HepG2 (cell line): ENCODE data around the gene SRP9. TPM values are rescaled to one million over a fixed set of nuclear protein-coding genes. Genes with fewer than 3 reads are reported as not detected.
"Not testable (repeated sequence)": the region's sequence is repeated elsewhere in the genome, so short reads cannot be mapped to it uniquely, and the experiment has no call there.

ENCODE experiments used
- ATAC-seq: fragments of 200-7000 bp; cut with Tn5 transposase; 3 replicates; pipeline ENCODE4 v1.9.1; 2020; ENCODE audit warnings: mild to moderate bottlenecking, moderate library complexity
- BruUV-seq: library from RNA; stranded (reverse); fragments of 400-500 nt; replicated peaks from 2 replicates; lab custom pipeline; 2021; lab: Mats Ljungman, UMichigan
- CTCF ChIA-PET: fragments of 300-600 bp; formaldehyde crosslinking; extraction: SDS; loops from one replicate; lab custom pipeline; 2021; ENCODE audit warnings: low total read pairs, inconsistent platforms, low intra/inter-chr PET ratio; lab: Yijun Ruan, JAX
- POLR2A ChIA-PET: fragments of 350-600 bp; sonication (Branson Sonifier 250); formaldehyde crosslinking; loops from one replicate; lab custom pipeline; 2020; ENCODE audit warnings: antibody characterized with exemption, inconsistent platforms; lab: Yijun Ruan, JAX
- DNase-seq: peaks from one replicate; pipeline ENCODE4 v3.0.0-alpha.2; 2015; ENCODE audit warnings: low spot score
- FAIRE-seq: peaks from 3 replicates; lab custom pipeline; 2011; peaks lifted over from hg19 to GRCh38; lab: Jason Lieb, UNC
- H2AFZ ChIP-seq: one replicate; pipeline ENCODE4 v1.6.1; 2011; ENCODE audit warnings: low read length, inconsistent platforms
- H3K27ac ChIP-seq: fragments of 300-600 bp; 3 replicates; pipeline ENCODE4 v1.8.0; 2011; ENCODE audit warnings: mixed run types, mild to moderate bottlenecking, mixed read lengths, low read length, inconsistent platforms; ENCODE audit not compliant: insufficient read depth; ENCODE audit errors: extremely low read length
- H3K27me3 ChIP-seq, 2 experiments: fragments of 200-600 bp in 1 of 2; 2 replicates in 1 of 2; 3 replicates in 1 of 2; pipeline versions ENCODE4 v1.6.0 to v1.8.0; 2011; ENCODE audit warnings: low read length in 2 of 2, mild to moderate bottlenecking in 2 of 2, moderate library complexity in 2 of 2, inconsistent platforms in 1 of 2; ENCODE audit not compliant: insufficient read depth in 2 of 2, control insufficient read depth in 1 of 2
- H3K36me3 ChIP-seq, 2 experiments: fragments of 200-600 bp in 1 of 2; replicated peaks in 1 of 2; 2 replicates in 1 of 2; 3 replicates in 1 of 2; pipeline versions ENCODE4 v1.5.1 to v1.8.0; 2011; ENCODE audit warnings: low read length in 2 of 2, inconsistent platforms in 1 of 2; ENCODE audit not compliant: insufficient read depth in 2 of 2, control insufficient read depth in 1 of 2
- H3K4me1 ChIP-seq: 2 replicates; pipeline ENCODE4 v1.5.1; 2012; ENCODE audit warnings: low read length, inconsistent platforms; ENCODE audit not compliant: insufficient read depth
- H3K4me2 ChIP-seq: 2 replicates; pipeline ENCODE4 v1.6.0; 2011; ENCODE audit warnings: low read depth, low read length, inconsistent platforms
- H3K4me3 ChIP-seq, 3 experiments: fragments of 200-600 bp in 1 of 3; sonication (generic), shearing (Covaris generic) in 1 of 3; replicated peaks in 1 of 3; 2 replicates each; pipeline ENCODE4 v1.5.1; 2011 to 2016; ENCODE audit warnings: low read length in 3 of 3, inconsistent platforms in 2 of 3, low read depth in 2 of 3, mild to moderate bottlenecking in 2 of 3, control low read depth in 1 of 3, mixed read lengths in 1 of 3; ENCODE audit not compliant: insufficient read depth in 1 of 3
- H3K79me2 ChIP-seq: one replicate; pipeline ENCODE4 v1.6.1; 2011; ENCODE audit warnings: low read length, inconsistent platforms; ENCODE audit not compliant: insufficient read depth
- H3K9ac ChIP-seq: 2 replicates; pipeline ENCODE4 v1.6.0; 2011; ENCODE audit warnings: mild to moderate bottlenecking, low read depth, low read length, inconsistent platforms; ENCODE audit not compliant: insufficient read depth
- H3K9me3 ChIP-seq: 2 replicates; pipeline ENCODE4 v1.5.1; 2012; ENCODE audit warnings: mild to moderate bottlenecking, low read length
- H4K20me1 ChIP-seq: 2 replicates; pipeline ENCODE4 v1.6.0; 2011; ENCODE audit warnings: inconsistent platforms, mild to moderate bottlenecking, low read length, moderate library complexity; ENCODE audit not compliant: insufficient read depth
- ATF5 ChIP-seq: sonication (generic); formaldehyde crosslinking; IDR thresholded peaks from 2 replicates; pipeline ENCODE4 v1.4.0; 2020; ENCODE audit warnings: mild to moderate bottlenecking, low read depth, missing genetic modification reagents
- DMTF1 ChIP-seq: sonication (generic); formaldehyde crosslinking; IDR thresholded peaks from 2 replicates; pipeline ENCODE4 v1.4.0; 2020; ENCODE audit warnings: mild to moderate bottlenecking, missing genetic modification reagents
- ELF1 ChIP-seq: sonication (generic); formaldehyde crosslinking; IDR thresholded peaks from 2 replicates; pipeline ENCODE4 v1.4.0; 2020; ENCODE audit warnings: missing genetic modification reagents
- HINFP ChIP-seq: sonication (generic); formaldehyde crosslinking; IDR thresholded peaks from 2 replicates; pipeline ENCODE4 v1.4.0; 2020; ENCODE audit warnings: low read depth, mild to moderate bottlenecking, missing genetic modification reagents
- MTA1 ChIP-seq: sonication (generic); formaldehyde crosslinking; IDR thresholded peaks from 2 replicates; pipeline ENCODE4 v1.4.0; 2020; ENCODE audit warnings: missing genetic modification reagents, mild to moderate bottlenecking, borderline replicate concordance
- NPAS2 ChIP-seq: sonication (generic); formaldehyde crosslinking; IDR thresholded peaks from 2 replicates; pipeline ENCODE4 v1.8.0; 2022; ENCODE audit warnings: mild to moderate bottlenecking, missing genetic modification reagents, borderline replicate concordance
- ZNF331 ChIP-seq: sonication (generic); formaldehyde crosslinking; IDR thresholded peaks from 2 replicates; pipeline ENCODE4 v1.4.0; 2020; ENCODE audit warnings: missing genetic modification reagents
- ZNF414 ChIP-seq: sonication (generic); formaldehyde crosslinking; IDR thresholded peaks from 2 replicates; pipeline ENCODE4 v1.5.0; 2020; ENCODE audit warnings: missing genetic modification reagents
- WGBS: methylation state at CpG from one replicate; pipeline ENCODE4 v1.1.6; 2017; ENCODE audit warnings: low lambda C conversion rate; 5-methylcytosine and 5-hydroxymethylcytosine counted together
- in situ Hi-C: cut with HindIII; loops from 2 replicates; pipeline ENCODE4 v1.10.0; 2017; ENCODE audit warnings: low pct_unique_long_range_greater_than_20kb; ENCODE audit not compliant: extremely low pct_ligation_motif_present
- intact Hi-C: fragments of 100-400 bp; cut with micrococcal nuclease; formaldehyde crosslinking; loops from one replicate; pipeline ENCODE4 v1.10.0; 2022; ENCODE audit not compliant: unreplicated experiment
- polyA plus RNA-seq, 8 experiments: library from polyadenylated mRNA; depleted of rRNA in 3 of 8; stranded (reverse) in 7 of 8; unstranded in 1 of 8; fragments of >200 nt; fragmentation: Illumina TruSeq in 4 of 8; extraction: Trizol in 4 of 8; gene quantifications; 2 replicates each; pipeline versions ENCODE4 v1.2.1 to v1.2.3, GENCODE V29; 2011 to 2016; ENCODE audit warnings: low read depth in 4 of 8, missing spikeins in 1 of 8, mixed read lengths in 1 of 8; ENCODE audit not compliant: insufficient read depth in 1 of 8
- total RNA-seq, 5 experiments: library from RNA; depleted of rRNA; stranded (reverse); fragments of >200 nt; fragmentation: Illumina TruSeq; extraction: Trizol; gene quantifications; 2 replicates each; pipeline ENCODE4 v1.2.3, GENCODE V29; 2016; ENCODE audit warnings: low read depth in 1 of 5

Gene SRP9
- total and polyA plus RNA-seq, 2 of the 13 experiments (the other 11 are each of a cell fraction or from before 2014, with no cell fraction given): 251 to 307 TPM

- no TSS peak for BruUV-seq
- FAIRE-seq: no peak
- no peak for DNase-seq
- peak overlapping the region; percentile 98 for H3K9ac ChIP-seq
- peak overlapping the region; percentile 96 to 99 (median 97) for H3K4me3 ChIP-seq
- peaks cover 31% of the 10 kb centered on the region for H4K20me1 ChIP-seq
- no peak for TF ChIP-seq NPAS2 (CRISPR knock-in tag)
- no peak for TF ChIP-seq ZNF331 (CRISPR knock-in tag)
- TF ChIP-seq DMTF1 (CRISPR knock-in tag): no peak
- TF ChIP-seq ATF5 (CRISPR knock-in tag): no peak
- no peak for TF ChIP-seq HINFP (CRISPR knock-in tag)
- no peak for TF ChIP-seq ZNF414 (CRISPR knock-in tag)
- TF ChIP-seq MTA1 (CRISPR knock-in tag): no peak
- TF ChIP-seq ELF1 (CRISPR knock-in tag): no peak
- WGBS: 1% methylated on average over 3 of the region's 3 CpGs
- H3K27me3 ChIP-seq: no peaks in the 10 kb centered on the region; a peak in 1 of 5 replicates
- no peaks in the 10 kb centered on the region for H3K9me3 ChIP-seq
- no peak for ATAC-seq
- H3K27ac ChIP-seq: peak overlapping the region; percentile 97
- peak overlapping the region; percentile 90 for H3K4me2 ChIP-seq
- peaks cover 0 to 3% of the 10 kb centered on the region in 2 experiments; a peak in 2 of 5 replicates for H3K36me3 ChIP-seq
- POLR2A ChIA-PET: interaction anchor here (0.9 to 6.6 kb wide), 28 partner anchors 8 to 333 kb away, joined by 3 to 87 read pairs (median 6); partner anchors contain the start of genes ENAH, EPHX1, LEFTY1 and PYCR2
- peaks cover 54% of the 10 kb centered on the region for H3K79me2 ChIP-seq
- CTCF ChIA-PET: interaction anchor here (1.3 to 1.9 kb wide), 3 partner anchors 68 to 303 kb away, joined by 3 to 17 read pairs (median 9); no protein-coding TSS in a partner anchor
- intact Hi-C loops: loop anchor here (5.0 to 10.0 kb wide), 2 partner anchors 144 to 196 kb away; partner anchors contain the start of gene PYCR2
- no peak overlapping the region for H2AFZ ChIP-seq
- H3K4me1 ChIP-seq: peaks cover 63% of the 10 kb centered on the region
- in situ Hi-C loops: no loop called here
These were observed 677 bp downstream of the SRP9 start for GRCh38 chr1:225778337-225778669.

- H3K36me3 ChIP-seq, H2AFZ ChIP-seq, H3K9me3 ChIP-seq, FAIRE-seq, DNase-seq, BruUV-seq, H3K27ac ChIP-seq, H3K27me3 ChIP-seq, in situ Hi-C loops, ATAC-seq: not testable (repeated sequence)
- Histone ChIP-seq H3K4me2 (peak overlapping the region; percentile 90), H4K20me1 (peaks cover 35% of the 10 kb centered on the region), H3K4me1 (peaks cover 54% of the 10 kb centered on the region), H3K79me2 (peaks cover 61% of the 10 kb centered on the region), H3K4me3 (peak overlapping the region; percentile 96 to 99 (median 97)), H3K9ac (peak overlapping the region; percentile 98)
- CTCF ChIA-PET: interaction anchor here (1.1 kb wide), 1 partner anchor 305 kb away, joined by 3 read pairs; no protein-coding TSS in a partner anchor
- WGBS: 59% methylated on average over 13 of the region's 13 CpGs
- intact Hi-C loops: loop anchor here (5.0 to 10.0 kb wide), 2 partner anchors 143 to 196 kb away; partner anchors contain the start of gene PYCR2
- POLR2A ChIA-PET: interaction anchor here (2.1 to 6.6 kb wide), 4 partner anchors 32 to 334 kb away, joined by 5 to 87 read pairs (median 16); partner anchors contain the start of genes EPHX1 and TMEM63A
These were observed 1.5 kb downstream of the SRP9 start for GRCh38 chr1:225779165-225779564.
